NCI-H2171 (cell line): Measurements from ENCODE around the gene PXDN.
"Not testable (repeated sequence)": the region's sequence is repeated elsewhere in the genome, so short reads cannot be mapped to it uniquely, and the experiment has no call there.

Source experiments
- DNase-seq: peaks from one replicate; lab custom pipeline; 2025; lab: John Stamatoyannopoulos, UW

The PXDN gene

GRCh38 chr2:1631292-1632001 is 112.9 kb downstream of the PXDN start:
- no peak for DNase-seq

GRCh38 chr2:1628893-1629292 is 115.4 kb downstream of the PXDN start:
- DNase-seq = no peak

- no peak for DNase-seq
Observed at GRCh38 chr2:1627628-1628381, 116.5 kb downstream of the PXDN start.

GRCh38 chr2:1626271-1626681 is 118.0 kb downstream of the PXDN start:
- DNase-seq = no peak

- DNase-seq = no peak
Observed at GRCh38 chr2:1625281-1626001, 118.9 kb downstream of the PXDN start.

GRCh38 chr2:1623906-1624445 is 120.3 kb downstream of the PXDN start:
- no peak for DNase-seq

GRCh38 chr2:1622521-1623200 is 121.7 kb downstream of the PXDN start:
- DNase-seq = no peak

GRCh38 chr2:1621976-1622375 is 122.3 kb downstream of the PXDN start:
- DNase-seq = not testable (repeated sequence)

- DNase-seq = no peak
Observed at GRCh38 chr2:1621501-1621900, 122.8 kb downstream of the PXDN start.

GRCh38 chr2:1621041-1621440 is 123.3 kb downstream of the PXDN start:
- no peak for DNase-seq

- no peak for DNase-seq
Observed at GRCh38 chr2:1620081-1620480, 124.2 kb downstream of the PXDN start.

GRCh38 chr2:1619556-1619955 is 124.8 kb downstream of the PXDN start:
- no peak for DNase-seq

- no peak for DNase-seq
Observed at GRCh38 chr2:1618974-1619373, 125.3 kb downstream of the PXDN start.

GRCh38 chr2:1618191-1618961 is 125.9 kb downstream of the PXDN start:
- DNase-seq = no peak

GRCh38 chr2:1617425-1618021 is 126.8 kb downstream of the PXDN start:
- DNase-seq = no peak

- no peak for DNase-seq
Observed at GRCh38 chr2:1614564-1614963, 129.8 kb downstream of the PXDN start.

GRCh38 chr2:1613731-1614354 is 130.5 kb downstream of the PXDN start:
- DNase-seq = no peak

- DNase-seq = no peak
Observed at GRCh38 chr2:1613078-1613445, 131.3 kb downstream of the PXDN start.

- no peak for DNase-seq
Observed at GRCh38 chr2:1612391-1613077, 131.8 kb downstream of the PXDN start.

- no peak for DNase-seq
Observed at GRCh38 chr2:1611886-1612285, 132.4 kb downstream of the PXDN start.
